ENCODE measurements around the gene PCNX2. TPM values are rescaled to one million over a fixed set of nuclear protein-coding genes. Genes with fewer than 3 reads are reported as not detected.

PCNX2 gene
- total RNA-seq, 2 experiments from 2014 or later: 46.4 to 49.4 TPM

DNA sequence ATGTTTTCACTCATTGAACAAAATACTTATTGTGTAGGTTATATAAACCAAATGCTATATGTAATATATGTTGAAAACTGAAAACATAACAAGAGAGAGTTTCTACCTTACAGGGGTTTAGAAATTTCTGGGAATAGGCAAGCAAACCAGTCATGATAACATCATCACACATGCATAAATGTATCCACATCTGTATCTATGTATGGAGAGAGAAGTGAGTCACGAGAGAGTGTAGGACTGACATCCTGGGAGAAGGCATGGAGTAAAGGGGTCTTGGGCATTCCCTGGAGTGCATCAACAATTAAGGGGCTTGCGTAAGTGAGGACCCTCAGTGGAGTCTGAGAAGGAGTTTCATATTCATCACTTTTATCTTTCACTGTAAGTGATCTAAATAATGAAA is 65.5 kb downstream of the PCNX2 start:
- H3K4me1 Mint-ChIP-seq (ENCODE audit: low read depth): no peaks in the 10 kb centered on the region
- H3K36me3 ChIP-seq (ENCODE audit: insufficient read depth, low read length): peaks cover 12% of the 10 kb centered on the region
- no peak overlapping the region for H3K27ac Mint-ChIP-seq
- ChIA-PET POLR2A (no interaction called here), CTCF (no interaction called here)
- no peaks in the 10 kb centered on the region for H3K27me3 Mint-ChIP-seq
- H3K4me3 Mint-ChIP-seq: no peak overlapping the region
- no peak overlapping the region for H3K4me3 ChIP-seq (ENCODE audit: low read length)
- intact Hi-C loops (cut with DNase I, micrococcal nuclease): no loop called here
- no peak for ATAC-seq (ENCODE audit: poor library complexity)
- H3K4me1 ChIP-seq (ENCODE audit: insufficient read depth, low read length): no peaks in the 10 kb centered on the region
- H3K9me3 Mint-ChIP-seq: no peaks in the 10 kb centered on the region
- no peaks in the 10 kb centered on the region for H3K9me3 ChIP-seq (ENCODE audit: control insufficient read depth in 1 of 2, insufficient read depth in 1 of 2, low read length in 2 of 2)
- no peak for DNase-seq
- TF ChIP-seq, protein P1, sequence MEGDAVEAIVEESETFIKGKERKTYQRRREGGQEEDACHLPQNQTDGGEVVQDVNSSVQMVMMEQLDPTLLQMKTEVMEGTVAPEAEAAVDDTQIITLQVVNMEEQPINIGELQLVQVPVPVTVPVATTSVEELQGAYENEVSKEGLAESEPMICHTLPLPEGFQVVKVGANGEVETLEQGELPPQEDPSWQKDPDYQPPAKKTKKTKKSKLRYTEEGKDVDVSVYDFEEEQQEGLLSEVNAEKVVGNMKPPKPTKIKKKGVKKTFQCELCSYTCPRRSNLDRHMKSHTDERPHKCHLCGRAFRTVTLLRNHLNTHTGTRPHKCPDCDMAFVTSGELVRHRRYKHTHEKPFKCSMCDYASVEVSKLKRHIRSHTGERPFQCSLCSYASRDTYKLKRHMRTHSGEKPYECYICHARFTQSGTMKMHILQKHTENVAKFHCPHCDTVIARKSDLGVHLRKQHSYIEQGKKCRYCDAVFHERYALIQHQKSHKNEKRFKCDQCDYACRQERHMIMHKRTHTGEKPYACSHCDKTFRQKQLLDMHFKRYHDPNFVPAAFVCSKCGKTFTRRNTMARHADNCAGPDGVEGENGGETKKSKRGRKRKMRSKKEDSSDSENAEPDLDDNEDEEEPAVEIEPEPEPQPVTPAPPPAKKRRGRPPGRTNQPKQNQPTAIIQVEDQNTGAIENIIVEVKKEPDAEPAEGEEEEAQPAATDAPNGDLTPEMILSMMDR (IDR thresholded peaks at IDR 0.05): no peak
- peaks cover 59% of the 10 kb centered on the region for H3K36me3 Mint-ChIP-seq (ENCODE audit: low read depth)
- no peaks in the 10 kb centered on the region for H3K27me3 ChIP-seq (ENCODE audit: control insufficient read depth in 1 of 2, insufficient read depth in 2 of 2, low read length in 2 of 2)
- H3K27ac ChIP-seq (ENCODE audit: low read depth in 1 of 2, low read length in 2 of 2): no peak overlapping the region

GRCh38 chr1:233229288-233229687 is 66.2 kb downstream of the PCNX2 start:
- DNase-seq (no peak), ATAC-seq (ENCODE audit: poor library complexity) (no peak)
- intact Hi-C loops (cut with DNase I, micrococcal nuclease): no loop called here
- Mint-ChIP-seq H3K36me3 (ENCODE audit: low read depth) (peaks cover 54% of the 10 kb centered on the region), H3K27me3 (no peaks in the 10 kb centered on the region), H3K4me1 (ENCODE audit: low read depth) (no peaks in the 10 kb centered on the region), H3K27ac (no peak overlapping the region), H3K9me3 (no peaks in the 10 kb centered on the region), H3K4me3 (no peak overlapping the region)
- no peak overlapping the region for H3K4me3 ChIP-seq (ENCODE audit: low read length)
- TF ChIP-seq, protein P1 (IDR thresholded peaks at IDR 0.05): no peak
- CTCF ChIA-PET: no interaction called here
- H3K36me3 ChIP-seq (ENCODE audit: insufficient read depth, low read length): peaks cover 7% of the 10 kb centered on the region
- POLR2A ChIA-PET: no interaction called here
- no peaks in the 10 kb centered on the region for H3K4me1 ChIP-seq (ENCODE audit: insufficient read depth, low read length)
- no peaks in the 10 kb centered on the region for H3K9me3 ChIP-seq (ENCODE audit: control insufficient read depth in 1 of 2, insufficient read depth in 1 of 2, low read length in 2 of 2)
- H3K27me3 ChIP-seq (ENCODE audit: control insufficient read depth in 1 of 2, insufficient read depth in 2 of 2, low read length in 2 of 2): no peaks in the 10 kb centered on the region
- no peak overlapping the region for H3K27ac ChIP-seq (ENCODE audit: low read depth in 1 of 2, low read length in 2 of 2)

DNA sequence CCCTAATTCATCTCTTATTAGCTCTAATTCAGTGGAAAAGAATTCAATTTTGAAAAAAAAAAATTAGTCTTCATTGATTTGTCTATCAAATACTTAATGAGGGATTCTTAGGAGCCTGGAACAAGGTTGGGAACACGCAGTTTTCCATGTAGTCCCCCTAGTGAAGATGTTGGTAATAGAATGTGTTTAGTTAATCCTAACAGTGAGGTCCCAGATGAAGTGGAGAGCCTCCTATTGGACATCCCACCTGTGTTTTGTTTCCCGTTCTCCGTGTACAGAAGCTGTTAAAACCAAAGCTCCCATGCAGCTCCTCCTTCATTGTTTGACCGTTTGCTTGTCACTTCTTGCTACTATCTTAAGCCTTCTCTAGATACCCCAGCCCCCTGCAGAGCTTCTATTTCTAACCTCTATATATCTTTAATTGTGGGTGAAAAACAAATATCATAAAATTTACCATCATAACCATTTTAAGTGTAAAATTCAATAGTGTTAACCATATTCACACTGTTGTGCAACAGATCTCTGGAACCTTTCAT is 67.5 kb downstream of the PCNX2 start:
- TF ChIP-seq, protein P1 (IDR thresholded peaks at IDR 0.05): no peak
- Histone ChIP-seq H3K9me3 (ENCODE audit: control insufficient read depth in 1 of 2, insufficient read depth in 1 of 2, low read length in 2 of 2) (no peaks in the 10 kb centered on the region), H3K4me1 (ENCODE audit: insufficient read depth, low read length) (no peaks in the 10 kb centered on the region), H3K27ac (ENCODE audit: low read depth in 1 of 2, low read length in 2 of 2) (no peak overlapping the region), H3K27me3 (ENCODE audit: control insufficient read depth in 1 of 2, insufficient read depth in 2 of 2, low read length in 2 of 2) (no peaks in the 10 kb centered on the region), H3K36me3 (ENCODE audit: insufficient read depth, low read length) (peaks cover 9% of the 10 kb centered on the region), H3K4me3 (ENCODE audit: low read length) (no peak overlapping the region)
- no peaks in the 10 kb centered on the region for H3K27me3 Mint-ChIP-seq
- no peaks in the 10 kb centered on the region for H3K9me3 Mint-ChIP-seq
- H3K4me1 Mint-ChIP-seq (ENCODE audit: low read depth): no peaks in the 10 kb centered on the region
- no peak for DNase-seq
- CTCF ChIA-PET: no interaction called here
- no peak for ATAC-seq (ENCODE audit: poor library complexity)
- H3K4me3 Mint-ChIP-seq: no peak overlapping the region
- peaks cover 46% of the 10 kb centered on the region for H3K36me3 Mint-ChIP-seq (ENCODE audit: low read depth)
- intact Hi-C loops (cut with DNase I, micrococcal nuclease): no loop called here
- no peak overlapping the region for H3K27ac Mint-ChIP-seq
- POLR2A ChIA-PET: no interaction called here
